Dermis microvascular lymphatic vessel endothelial cell (primary cell): ENCODE data around the gene ARVCF. TPM values are rescaled to one million over a fixed set of nuclear protein-coding genes. Genes with fewer than 3 reads are reported as not detected.

Experiments
- DNase-seq, 2 donors: peaks; one replicate each; pipeline versions ENCODE4 v3.0.0 to v3.0.0-alpha.2; 2010; ENCODE audit warnings: low read depth in 2 of 2
- total RNA-seq: library from RNA; depleted of rRNA; stranded (reverse); fragments of >200 nt; gene quantifications from 2 replicates; pipeline ENCODE4 v1.2.1, GENCODE V29; 2014

Gene ARVCF
- total RNA-seq, 1 donor from 2014 or later, result 60.0 TPM

- DNase-seq, result peak; percentile 80 to 93
Measured at GRCh38 chr22:19974268-19974861, 42.3 kb downstream of the ARVCF start.

DNA sequence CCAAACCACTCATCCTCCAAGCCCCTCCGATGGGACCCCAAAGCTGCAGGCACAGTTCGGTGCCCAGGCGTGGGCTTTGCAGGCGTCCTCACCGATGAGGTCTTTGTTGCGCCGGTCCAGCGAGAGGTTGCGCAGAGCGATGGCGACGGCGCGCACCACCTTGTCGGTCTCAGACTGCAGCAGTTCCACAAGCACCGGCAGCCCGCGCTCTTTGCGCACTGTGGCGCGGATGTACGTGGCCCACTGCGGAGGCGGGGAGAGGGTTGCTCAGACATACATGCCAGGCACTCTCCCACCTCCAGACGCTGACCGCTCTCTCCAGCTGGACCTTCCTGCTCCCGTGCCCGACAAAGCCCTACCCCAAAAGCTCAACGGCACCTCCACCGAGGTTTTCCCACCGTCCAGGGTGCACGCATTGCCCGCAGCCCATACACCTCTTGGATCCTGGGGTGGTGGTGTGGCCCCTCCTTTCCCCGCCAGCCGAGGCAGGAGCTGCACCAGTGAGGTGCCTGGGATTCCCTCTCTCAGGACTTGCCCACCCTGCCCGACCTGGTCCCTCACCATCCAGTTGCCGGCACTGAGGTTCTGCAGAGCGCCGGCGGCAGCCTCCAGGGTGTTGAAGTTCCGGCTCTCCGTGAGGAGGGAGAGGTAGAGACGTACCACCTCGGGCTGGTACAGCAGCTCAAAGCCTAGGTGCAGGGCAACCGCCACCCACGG, 42.9 kb downstream of the ARVCF start:
- no peak for DNase-seq

GRCh38 chr22:19972652-19973550, 43.7 kb downstream of the ARVCF start:
- DNase-seq, result no peak

GRCh38 chr22:19972251-19972650, 44.4 kb downstream of the ARVCF start:
- no peak for DNase-seq

GRCh38 chr22:19971276-19972124, 45.1 kb downstream of the ARVCF start:
- DNase-seq, result no peak

DNA sequence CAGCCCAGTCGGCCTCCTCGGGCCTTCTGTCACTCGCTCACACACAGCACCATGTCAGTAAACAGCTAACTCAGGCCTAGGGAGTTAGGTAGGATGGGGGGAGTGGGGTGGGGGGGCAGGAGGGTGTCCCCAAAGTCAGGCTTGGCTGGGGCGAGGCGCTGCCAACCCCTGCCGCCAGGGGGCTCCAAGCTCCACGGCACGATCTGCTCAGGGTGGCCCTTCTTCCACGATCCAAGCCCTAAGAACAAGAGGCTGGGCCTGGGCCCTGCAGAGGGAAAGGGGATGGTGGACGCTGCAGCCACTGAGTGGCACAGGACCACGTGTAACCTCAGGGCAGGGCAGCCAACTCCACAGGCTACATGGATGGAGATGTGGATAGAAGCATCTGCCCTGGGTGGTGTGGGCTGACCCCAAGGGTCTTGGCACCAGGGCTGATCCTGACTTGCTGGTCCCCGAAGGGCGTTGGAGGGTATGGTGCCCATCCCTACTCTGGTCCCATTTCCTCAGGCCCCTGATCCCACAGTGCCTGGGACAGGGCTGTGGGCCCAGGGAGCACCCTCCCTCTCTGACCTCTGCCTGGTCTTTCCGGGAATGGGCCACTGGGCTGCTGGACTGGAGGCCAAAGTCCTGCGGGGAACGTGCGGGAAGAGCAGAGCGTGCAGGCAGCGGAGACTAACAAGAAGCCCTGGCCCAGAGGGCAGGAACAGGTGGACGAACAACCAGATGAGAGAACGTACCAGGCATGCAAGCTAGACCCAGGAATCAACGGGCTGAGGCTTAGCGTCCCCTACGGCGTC, 45.9 kb downstream of the ARVCF start:
- peak in 1 of 2 donors; percentile 56 for DNase-seq

DNA sequence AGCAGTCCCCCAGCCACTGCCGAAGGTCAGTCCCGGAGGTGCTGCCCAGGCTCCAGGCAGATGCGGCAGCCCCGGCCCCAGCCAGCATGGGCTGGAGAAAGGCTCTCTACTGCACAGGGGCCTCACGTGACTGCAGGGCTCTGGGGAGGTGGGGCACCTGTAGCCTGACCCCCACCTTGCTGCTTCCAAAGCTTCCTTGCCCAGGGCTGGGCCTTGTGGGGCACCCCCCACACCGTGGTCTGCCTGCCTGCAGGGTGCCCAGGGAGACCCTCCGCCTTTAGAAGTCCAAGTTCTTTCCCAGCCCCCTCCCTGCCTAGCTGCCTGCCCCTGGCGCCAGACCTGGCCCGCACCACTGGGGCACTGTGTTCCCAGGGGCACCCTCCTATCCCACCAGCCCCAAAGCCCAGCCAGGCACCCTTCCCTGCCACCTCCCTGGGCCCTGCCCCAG, 46.6 kb downstream of the ARVCF start:
- no peak for DNase-seq

DNA sequence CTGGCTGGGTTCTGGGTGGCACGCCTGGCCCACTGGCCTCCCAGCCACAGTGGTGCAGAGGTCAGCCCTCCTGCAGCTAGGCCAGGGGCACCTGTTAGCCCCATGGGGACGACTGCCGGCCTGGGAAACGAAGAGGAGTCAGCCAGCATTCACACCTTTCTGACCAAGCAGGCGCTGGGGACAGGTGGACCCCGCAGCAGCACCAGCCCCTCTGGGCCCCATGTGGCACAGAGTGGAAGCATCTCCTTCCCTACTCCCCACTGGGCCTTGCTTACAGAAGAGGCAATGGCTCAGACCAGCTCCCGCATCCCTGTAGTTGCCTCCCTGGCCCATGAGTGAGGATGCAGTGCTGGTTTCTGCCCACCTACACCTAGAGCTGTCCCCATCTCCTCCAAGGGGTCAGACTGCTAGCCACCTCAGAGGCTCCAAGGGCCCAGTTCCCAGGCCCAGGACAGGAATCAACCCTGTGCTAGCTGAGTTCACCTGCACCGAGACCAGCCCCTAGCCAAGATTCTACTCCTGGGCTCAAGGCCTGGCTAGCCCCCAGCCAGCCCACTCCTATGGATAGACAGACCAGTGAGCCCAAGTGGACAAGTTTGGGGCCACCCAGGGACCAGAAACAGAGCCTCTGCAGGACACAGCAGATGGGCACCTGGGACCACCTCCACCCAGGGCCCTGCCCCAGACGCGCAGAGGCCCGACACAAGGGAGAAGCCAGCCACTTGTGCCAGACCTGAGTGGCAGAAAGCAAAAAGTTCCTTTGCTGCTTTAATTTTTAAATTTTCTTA, 47.3 kb downstream of the ARVCF start:
- no peak for DNase-seq

- DNase-seq, result no peak
Measured at GRCh38 chr22:19968450-19968891, 48.2 kb downstream of the ARVCF start.

DNA sequence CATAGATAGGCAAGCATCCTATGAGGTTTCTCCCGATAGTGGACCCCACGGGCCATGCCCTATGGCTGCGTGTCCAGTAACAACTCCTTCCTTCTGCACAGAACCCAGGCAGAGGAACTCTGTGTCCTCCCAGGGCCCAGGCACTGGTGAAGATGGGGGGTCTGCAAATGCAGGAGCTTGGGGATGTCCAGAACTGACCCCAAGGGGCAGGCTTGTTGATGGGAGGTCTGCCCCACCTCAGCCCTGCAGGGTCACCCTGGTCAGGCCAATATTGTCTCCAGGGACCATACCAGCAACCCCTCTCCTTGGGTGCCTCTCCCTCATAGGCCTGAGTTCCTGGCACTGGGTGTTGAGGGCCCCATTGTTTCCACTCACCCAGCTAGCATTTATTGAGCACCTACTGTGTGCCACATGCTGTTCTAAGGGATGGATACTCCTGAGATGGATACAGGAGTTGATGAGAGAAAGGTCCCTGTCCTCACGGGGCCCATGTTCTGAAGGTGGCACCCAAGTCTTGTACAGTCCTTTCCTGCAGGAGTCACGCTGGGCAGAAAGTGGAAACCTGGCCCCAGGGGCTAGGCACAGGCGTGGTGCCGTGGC, 48.7 kb downstream of the ARVCF start:
- no peak for DNase-seq

DNA sequence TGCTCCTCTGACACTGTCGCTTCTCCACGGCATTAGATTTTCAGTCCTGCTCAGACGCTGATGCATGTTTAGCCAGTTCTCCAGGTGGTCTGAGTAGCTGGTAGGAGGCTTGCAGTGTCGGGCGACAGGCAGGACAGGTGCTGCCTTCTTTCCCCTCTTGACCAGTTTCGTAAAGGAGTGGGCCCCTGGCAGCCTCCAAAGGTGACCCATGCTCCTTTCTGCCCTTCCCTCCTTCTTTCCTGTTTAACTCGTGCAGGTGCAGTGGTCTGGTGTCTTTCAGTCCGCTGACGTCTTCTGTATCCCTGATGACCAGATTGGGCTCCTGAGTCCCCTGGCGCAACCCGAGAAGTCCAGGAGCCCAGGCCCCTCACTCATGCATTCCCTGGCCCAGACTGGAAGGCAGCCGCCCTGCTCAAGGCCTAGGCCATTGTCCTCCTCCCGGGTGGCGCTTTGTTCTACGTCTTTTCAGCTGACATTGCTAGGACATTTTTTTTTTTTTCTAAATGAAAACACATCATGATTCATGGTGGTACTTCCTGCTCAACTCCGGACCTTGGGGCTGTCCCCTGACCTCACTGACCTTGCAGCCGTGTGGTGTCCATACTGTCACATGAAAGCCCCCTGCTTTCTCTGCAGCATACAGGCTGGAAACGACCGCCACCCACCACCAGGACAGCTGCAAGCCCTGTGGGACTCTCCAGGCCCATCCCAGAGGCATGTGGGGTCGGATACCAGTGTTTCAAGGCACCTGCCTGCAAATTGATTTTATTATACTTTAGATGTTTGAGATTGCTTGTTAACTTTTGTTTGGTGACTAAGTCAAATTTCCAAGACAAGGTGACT, 49.5 kb downstream of the ARVCF start:
- peak; percentile 52 to 56 for DNase-seq

- DNase-seq, result no peak
Measured at GRCh38 chr22:19965771-19966709, 50.6 kb downstream of the ARVCF start.

GRCh38 chr22:19964701-19965386, 51.8 kb downstream of the ARVCF start:
- no peak for DNase-seq

DNA sequence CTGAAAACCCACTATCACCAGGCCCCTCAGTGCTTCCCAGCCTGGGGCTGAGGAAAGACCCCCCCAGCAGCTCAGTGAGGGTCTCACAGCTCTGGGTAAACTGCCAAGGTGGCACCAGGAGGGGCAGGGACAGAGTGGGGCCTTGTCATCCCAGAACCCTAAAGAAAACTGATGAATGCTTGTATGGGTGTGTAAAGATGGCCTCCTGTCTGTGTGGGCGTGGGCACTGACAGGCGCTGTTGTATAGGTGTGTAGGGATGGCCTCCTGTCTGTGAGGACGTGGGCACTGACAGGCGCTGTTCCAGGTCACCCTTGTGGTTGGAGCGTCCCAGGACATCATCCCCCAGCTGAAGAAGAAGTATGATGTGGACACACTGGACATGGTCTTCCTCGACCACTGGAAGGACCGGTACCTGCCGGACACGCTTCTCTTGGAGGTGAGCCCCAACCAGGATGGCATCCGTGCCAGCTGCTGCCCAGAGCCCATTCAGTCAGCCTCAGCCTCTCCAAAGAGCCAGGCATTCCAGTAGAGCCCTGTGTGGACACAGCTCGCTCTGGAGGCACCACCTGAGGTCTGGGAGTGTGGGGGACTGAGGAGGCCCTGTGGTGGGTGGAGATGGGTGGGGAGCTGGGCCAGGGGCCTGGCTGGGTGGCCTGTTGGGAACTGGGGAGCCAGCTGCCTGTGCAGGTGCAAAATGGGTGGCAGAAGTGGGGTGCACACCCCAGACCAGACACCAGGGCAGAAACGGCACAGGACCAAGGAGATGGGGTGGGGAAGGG, 52.6 kb downstream of the ARVCF start:
- DNase-seq, result no peak

DNA sequence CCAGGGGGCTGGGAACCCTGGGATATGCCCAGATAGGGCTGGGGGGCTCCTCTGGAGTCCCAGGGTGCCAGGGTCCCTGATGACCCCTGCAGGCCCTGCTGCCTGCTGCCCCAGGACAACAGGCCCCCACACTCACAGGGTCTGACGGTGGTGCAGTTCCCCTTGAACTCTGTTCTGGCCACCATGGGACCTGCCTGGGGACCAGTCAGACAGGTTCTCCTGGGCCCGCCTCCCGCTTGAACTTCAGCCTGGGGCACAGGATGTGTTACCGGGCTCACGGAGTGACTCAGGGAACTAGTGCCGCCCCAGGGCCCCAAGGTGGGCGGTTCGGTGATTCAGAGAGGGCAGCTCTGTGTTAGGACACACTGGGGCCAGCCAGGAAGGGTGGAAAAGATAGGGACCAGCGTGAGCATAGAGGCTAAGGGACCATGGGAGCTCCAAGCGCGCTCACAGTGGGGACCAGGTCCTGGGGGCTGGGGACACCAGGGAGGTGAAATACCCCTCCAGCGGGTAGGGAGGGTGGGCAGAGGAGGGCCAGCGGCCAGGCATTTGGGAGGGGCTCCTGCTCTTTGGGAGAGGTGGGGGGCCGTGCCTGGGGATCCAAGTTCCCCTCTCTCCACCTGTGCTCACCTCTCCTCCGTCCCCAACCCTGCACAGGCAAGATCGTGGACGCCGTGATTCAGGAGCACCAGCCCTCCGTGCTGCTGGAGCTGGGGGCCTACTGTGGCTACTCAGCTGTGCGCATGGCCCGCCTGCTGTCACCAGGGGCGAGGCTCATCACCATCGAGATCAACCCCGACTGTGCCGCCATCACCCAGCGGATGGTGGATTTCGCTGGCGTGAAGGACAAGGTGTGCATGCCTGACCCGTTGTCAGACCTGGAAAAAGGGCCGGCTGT, 53.5 kb downstream of the ARVCF start:
- DNase-seq, result peak in 1 of 2 donors; percentile 69
